HepG2 (cell line): ENCODE data around the gene KIAA1191. TPM values are rescaled to one million over a fixed set of nuclear protein-coding genes. Genes with fewer than 3 reads are reported as not detected.

Source experiments
- CCAR2 ChIP-seq: fragments of 200-400 bp; formaldehyde crosslinking; optimal IDR thresholded peaks from 2 replicates; pipeline ENCODE3; 2018; ENCODE audit warnings: low read depth, mild to moderate bottlenecking, low read length, moderate library complexity
- CCDC6 ChIP-seq: sonication (generic); formaldehyde crosslinking; IDR thresholded peaks from 2 replicates; pipeline ENCODE4 v1.8.1; 2022; ENCODE audit warnings: mild to moderate bottlenecking, missing genetic modification reagents, moderate library complexity
- GTF2F1 ChIP-seq: fragments of 150-350 bp; IDR thresholded peaks from 2 replicates; pipeline ENCODE4 v1.6.1; 2014; ENCODE audit warnings: low read length
- IRF1 ChIP-seq: sonication (generic); formaldehyde crosslinking; IDR thresholded peaks from 2 replicates; pipeline ENCODE4 v1.4.0; 2020; ENCODE audit warnings: low read depth, mild to moderate bottlenecking, missing genetic modification reagents
- KAT2B ChIP-seq: fragments of 150-350 bp; IDR thresholded peaks from 2 replicates; pipeline ENCODE4 v1.6.1; 2014; ENCODE audit warnings: low read depth, low read length, borderline replicate concordance
- NONO ChIP-seq, 2 experiments: fragments of 450-650 bp in 1 of 2; sonication (generic) in 1 of 2; formaldehyde crosslinking in 1 of 2; IDR thresholded peaks in 1 of 2; conservative IDR thresholded peaks in 1 of 2; 2 replicates each; pipeline versions ENCODE4 v1.6.1 to v1.8.0; 2017 to 2022; ENCODE audit warnings: mild to moderate bottlenecking in 1 of 2, missing genetic modification reagents in 1 of 2, moderate library complexity in 1 of 2
- NRL ChIP-seq: sonication (generic); formaldehyde crosslinking; IDR thresholded peaks from 2 replicates; pipeline ENCODE4 v1.5.0; 2020; ENCODE audit warnings: missing genetic modification reagents, mild to moderate bottlenecking, moderate library complexity, borderline replicate concordance
- PITX1 ChIP-seq: sonication (generic); formaldehyde crosslinking; IDR thresholded peaks from 2 replicates; pipeline ENCODE4 v1.5.1; 2020; ENCODE audit warnings: mild to moderate bottlenecking, missing genetic modification reagents
- RELA ChIP-seq: sonication (generic); formaldehyde crosslinking; IDR thresholded peaks from 2 replicates; pipeline ENCODE4 v1.4.0; 2020; ENCODE audit warnings: missing genetic modification reagents
- TFE3 ChIP-seq: IDR thresholded peaks from 2 replicates; pipeline ENCODE4 v1.6.1; 2016
- THYN1 ChIP-seq: sonication (generic); formaldehyde crosslinking; IDR thresholded peaks from 2 replicates; pipeline ENCODE4 v1.8.1; 2023; ENCODE audit warnings: low read depth, mild to moderate bottlenecking, moderate library complexity, missing genetic modification reagents, borderline replicate concordance
- YY1 ChIP-seq: IDR thresholded peaks from 2 replicates; pipeline ENCODE4 v1.6.1; 2011; ENCODE audit warnings: low read length, low read depth, moderate library complexity, mild to moderate bottlenecking; ENCODE audit not compliant: insufficient read depth, insufficient replicate concordance
- ZBTB42 ChIP-seq: sonication (generic); formaldehyde crosslinking; IDR thresholded peaks from 2 replicates; pipeline ENCODE4 v1.5.0; 2020; ENCODE audit warnings: mild to moderate bottlenecking, missing genetic modification reagents
- ZBTB46 ChIP-seq: sonication (generic); formaldehyde crosslinking; IDR thresholded peaks from 2 replicates; pipeline ENCODE4 v1.4.0; 2020; ENCODE audit warnings: mild to moderate bottlenecking, missing genetic modification reagents, borderline replicate concordance
- ZBTB8A ChIP-seq: sonication (generic); formaldehyde crosslinking; IDR thresholded peaks from 2 replicates; pipeline ENCODE4 v1.4.0; 2020; ENCODE audit warnings: mild to moderate bottlenecking, low read depth, missing genetic modification reagents, borderline replicate concordance
- ZNF253 ChIP-seq: sonication (generic); formaldehyde crosslinking; IDR thresholded peaks from 2 replicates; pipeline ENCODE4 v1.8.0; 2022; ENCODE audit warnings: mild to moderate bottlenecking, missing genetic modification reagents, borderline replicate concordance
- ZNF30 ChIP-seq: sonication (generic); formaldehyde crosslinking; IDR thresholded peaks from 2 replicates; pipeline ENCODE4 v1.5.0; 2020; ENCODE audit warnings: mild to moderate bottlenecking, missing genetic modification reagents
- ZNF441 ChIP-seq: sonication (generic); formaldehyde crosslinking; IDR thresholded peaks from 2 replicates; pipeline ENCODE4 v1.7.0; 2021; ENCODE audit warnings: missing genetic modification reagents, borderline replicate concordance
- ZNF737 ChIP-seq: sonication (generic); formaldehyde crosslinking; IDR thresholded peaks from 2 replicates; pipeline ENCODE4 v1.5.0; 2020; ENCODE audit warnings: missing genetic modification reagents, mild to moderate bottlenecking, borderline replicate concordance
- ZSCAN29 ChIP-seq: sonication (generic); formaldehyde crosslinking; conservative IDR thresholded peaks from 2 replicates; pipeline ENCODE4 v1.4.0; 2020; ENCODE audit warnings: mild to moderate bottlenecking, missing genetic modification reagents
- polyA plus RNA-seq, 8 experiments: library from polyadenylated mRNA; depleted of rRNA in 3 of 8; stranded (reverse) in 7 of 8; unstranded in 1 of 8; fragments of >200 nt; fragmentation: Illumina TruSeq in 4 of 8; extraction: Trizol in 4 of 8; gene quantifications; 2 replicates each; pipeline versions ENCODE4 v1.2.1 to v1.2.3, GENCODE V29; 2011 to 2016; ENCODE audit warnings: low read depth in 4 of 8, missing spikeins in 1 of 8, mixed read lengths in 1 of 8; ENCODE audit not compliant: insufficient read depth in 1 of 8
- total RNA-seq, 5 experiments: library from RNA; depleted of rRNA; stranded (reverse); fragments of >200 nt; fragmentation: Illumina TruSeq; extraction: Trizol; gene quantifications; 2 replicates each; pipeline ENCODE4 v1.2.3, GENCODE V29; 2016; ENCODE audit warnings: low read depth in 1 of 5
- TF ChIP-seq, protein P1 (sequence below): IDR thresholded peaks from 2 replicates; pipeline ENCODE4 v1.6.1; 2016; ENCODE audit warnings: mild to moderate bottlenecking, missing biosample characterization, missing genetic modification reagents
- TF ChIP-seq, protein P2 (sequence below): IDR thresholded peaks from 2 replicates; pipeline ENCODE4 v1.6.1; 2016; ENCODE audit warnings: missing biosample characterization, missing genetic modification reagents, low read depth

Gene KIAA1191
- total and polyA plus RNA-seq, 2 of the 13 experiments (the other 11 are each of a cell fraction or from before 2014, with no cell fraction given) = 63.6 to 103 TPM

GRCh38 chr5:176361437-176362232 is at the start of gene KIAA1191 (continued):
- TF ChIP-seq CCDC6 (CRISPR knock-in tag) (peak; percentile 94; the same call in 1 of the 2 replicates), ZNF30 (CRISPR knock-in tag) (0 out of 2 replicates have a peak, but pooled peaks have one; percentile 20), THYN1 (CRISPR knock-in tag) (no peak), ZBTB46 (CRISPR knock-in tag) (peak; percentile 68; the same call in 1 of the 2 replicates), IRF1 (CRISPR knock-in tag) (no peak), GTF2F1 (peak; percentile 84), YY1 (peak; percentile 49), PITX1 (CRISPR knock-in tag) (peak; percentile 38; the same call in 1 of the 2 replicates), RELA (0 out of 2 replicates have a peak, but pooled peaks have one; percentile 59), NONO (IDR thresholded peaks at IDR 0.05) (no peak), NONO (CRISPR knock-in tag; conservative IDR thresholded peaks at IDR 0.05) (peak; percentile 76; the same call in 1 of the 2 replicates), ZNF737 (CRISPR knock-in tag) (no peak), ZSCAN29 (CRISPR knock-in tag) (peak; percentile 58; the same call in 1 of the 2 replicates), CCAR2 (no peak), ZNF441 (CRISPR knock-in tag) (no peak), NRL (no peak; the same call in 1 of the 2 replicates), ZBTB42 (CRISPR knock-in tag) (peak; percentile 69; the same call in 1 of the 2 replicates), TFE3 (peak; percentile 72), ZNF253 (CRISPR knock-in tag) (no peak), KAT2B (no peak), ZBTB8A (no peak)
- TF ChIP-seq, protein P1, sequence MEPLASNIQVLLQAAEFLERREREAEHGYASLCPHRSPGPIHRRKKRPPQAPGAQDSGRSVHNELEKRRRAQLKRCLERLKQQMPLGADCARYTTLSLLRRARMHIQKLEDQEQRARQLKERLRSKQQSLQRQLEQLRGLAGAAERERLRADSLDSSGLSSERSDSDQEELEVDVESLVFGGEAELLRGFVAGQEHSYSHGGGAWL (CRISPR knock-in tag) = peak; percentile 87
- TF ChIP-seq, protein P2, sequence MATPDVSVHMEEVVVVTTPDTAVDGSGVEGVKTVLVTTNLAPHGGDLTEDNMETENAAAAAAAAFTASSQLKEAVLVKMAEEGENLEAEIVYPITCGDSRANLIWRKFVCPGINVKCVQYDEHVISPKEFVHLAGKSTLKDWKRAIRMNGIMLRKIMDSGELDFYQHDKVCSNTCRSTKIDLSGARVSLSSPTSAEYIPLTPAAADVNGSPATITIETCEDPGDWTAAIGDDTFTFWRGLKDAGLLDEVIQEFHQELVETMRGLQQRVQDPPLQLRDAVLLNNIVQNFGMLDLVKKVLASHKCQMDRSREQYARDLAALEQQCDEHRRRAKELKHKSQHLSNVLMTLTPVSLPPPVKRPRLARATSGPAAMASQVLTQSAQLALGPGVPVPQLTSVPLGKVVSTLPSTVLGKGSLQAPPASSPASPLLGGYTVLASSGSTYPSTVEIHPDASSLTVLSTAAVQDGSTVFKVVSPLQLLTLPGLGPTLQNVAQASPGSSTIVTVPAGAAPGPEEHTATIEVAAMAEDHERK (CRISPR knock-in tag) = no peak
